Mesothelial cell of epicardium (in vitro differentiated cells): ENCODE measurements around the gene KRTAP10-8. TPM values are rescaled to one million over a fixed set of nuclear protein-coding genes. Genes with fewer than 3 reads are reported as not detected.

Experiments used
- DNase-seq, 2 experiments: peaks; one replicate each; pipeline ENCODE4 v3.0.0; 2021; ENCODE audit warnings: low spot score in 2 of 2; ENCODE audit not compliant: unreplicated experiment in 2 of 2
- H3K27ac Mint-ChIP-seq: 2 replicates; pipeline ENCODE4 v1.8.0; 2021; ENCODE audit warnings: mixed read lengths
- H3K27me3 Mint-ChIP-seq: 2 replicates; pipeline ENCODE4 v1.8.0; 2021; ENCODE audit warnings: low read depth, mixed read lengths
- H3K36me3 Mint-ChIP-seq: 2 replicates; pipeline ENCODE4 v1.8.0; 2021; ENCODE audit warnings: mixed read lengths
- H3K4me1 Mint-ChIP-seq: 2 replicates; pipeline ENCODE4 v1.8.0; 2021; ENCODE audit warnings: mixed read lengths
- H3K4me3 Mint-ChIP-seq: 2 replicates; pipeline ENCODE4 v1.8.0; 2021; ENCODE audit warnings: mild to moderate bottlenecking, moderate library complexity, mixed read lengths
- H3K9me3 Mint-ChIP-seq: 2 replicates; pipeline ENCODE4 v1.8.0; 2021; ENCODE audit warnings: mixed read lengths
- total RNA-seq: library from RNA; stranded (reverse); gene quantifications from 3 replicates; pipeline ENCODE4 v1.2.1, GENCODE V29; 2021
- TF ChIP-seq, protein P1 (sequence below): fragments of 200-600 bp; sonication (generic); IDR thresholded peaks from one replicate; pipeline ENCODE4 v1.5.0; 2021; ENCODE audit warnings: antibody characterized with exemption; ENCODE audit not compliant: unreplicated experiment

KRTAP10-8 gene
- total RNA-seq, 1 donor from 2014 or later, result not detected

DNA sequence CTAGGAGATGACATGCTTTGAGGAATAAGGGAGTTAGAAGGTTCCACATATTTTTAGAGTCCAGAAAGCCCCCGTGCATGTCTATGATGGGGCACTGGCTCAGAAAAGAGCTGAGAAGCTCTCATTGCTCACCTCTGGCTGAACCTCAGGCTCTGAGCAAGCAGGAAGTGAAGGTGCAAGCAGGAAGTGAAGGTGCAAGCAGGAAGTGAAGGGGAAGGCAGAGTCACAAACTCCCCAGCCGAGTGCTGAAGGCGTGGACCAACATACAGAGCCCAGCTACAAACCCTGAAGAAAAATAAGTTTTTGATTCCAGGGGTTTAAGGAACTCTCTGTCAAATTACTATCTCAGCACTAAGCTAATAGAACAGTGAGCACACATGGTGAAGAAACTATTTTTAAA lies 7.0 kb downstream of the KRTAP10-8 start:
- Mint-ChIP-seq H3K4me1 (no peaks in the 10 kb centered on the region), H3K27ac (no peak overlapping the region), H3K4me3 (no peak overlapping the region), H3K27me3 (no peaks in the 10 kb centered on the region), H3K36me3 (no peaks in the 10 kb centered on the region), H3K9me3 (peaks cover 40% of the 10 kb centered on the region)
- DNase-seq, result no peak
- TF ChIP-seq, protein P1, sequence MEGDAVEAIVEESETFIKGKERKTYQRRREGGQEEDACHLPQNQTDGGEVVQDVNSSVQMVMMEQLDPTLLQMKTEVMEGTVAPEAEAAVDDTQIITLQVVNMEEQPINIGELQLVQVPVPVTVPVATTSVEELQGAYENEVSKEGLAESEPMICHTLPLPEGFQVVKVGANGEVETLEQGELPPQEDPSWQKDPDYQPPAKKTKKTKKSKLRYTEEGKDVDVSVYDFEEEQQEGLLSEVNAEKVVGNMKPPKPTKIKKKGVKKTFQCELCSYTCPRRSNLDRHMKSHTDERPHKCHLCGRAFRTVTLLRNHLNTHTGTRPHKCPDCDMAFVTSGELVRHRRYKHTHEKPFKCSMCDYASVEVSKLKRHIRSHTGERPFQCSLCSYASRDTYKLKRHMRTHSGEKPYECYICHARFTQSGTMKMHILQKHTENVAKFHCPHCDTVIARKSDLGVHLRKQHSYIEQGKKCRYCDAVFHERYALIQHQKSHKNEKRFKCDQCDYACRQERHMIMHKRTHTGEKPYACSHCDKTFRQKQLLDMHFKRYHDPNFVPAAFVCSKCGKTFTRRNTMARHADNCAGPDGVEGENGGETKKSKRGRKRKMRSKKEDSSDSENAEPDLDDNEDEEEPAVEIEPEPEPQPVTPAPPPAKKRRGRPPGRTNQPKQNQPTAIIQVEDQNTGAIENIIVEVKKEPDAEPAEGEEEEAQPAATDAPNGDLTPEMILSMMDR, result no peak

DNA sequence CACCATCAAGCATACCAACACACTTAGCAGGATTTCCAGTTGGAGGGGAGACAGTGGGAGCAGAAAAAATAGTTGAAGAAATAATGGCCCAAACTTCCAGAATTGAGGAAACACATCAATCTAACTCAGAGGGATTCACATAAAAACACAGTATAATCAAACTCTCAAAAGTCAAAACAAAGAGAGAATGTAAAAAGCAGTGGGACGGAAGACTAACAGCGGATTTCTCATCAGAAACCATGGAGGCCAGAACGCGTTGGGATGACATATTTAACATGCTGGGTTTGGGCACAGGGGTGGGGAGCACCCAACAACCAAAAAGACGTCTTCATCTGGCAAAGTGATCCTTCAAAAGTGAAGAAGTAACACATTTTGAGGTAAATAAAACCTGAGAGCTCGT lies 8.0 kb downstream of the KRTAP10-8 start:
- no peak for DNase-seq
- Mint-ChIP-seq H3K9me3 (peaks cover 50% of the 10 kb centered on the region), H3K36me3 (no peaks in the 10 kb centered on the region), H3K4me3 (no peak overlapping the region), H3K4me1 (no peaks in the 10 kb centered on the region), H3K27me3 (no peaks in the 10 kb centered on the region), H3K27ac (no peak overlapping the region)
- TF ChIP-seq, protein P1, result no peak

DNA sequence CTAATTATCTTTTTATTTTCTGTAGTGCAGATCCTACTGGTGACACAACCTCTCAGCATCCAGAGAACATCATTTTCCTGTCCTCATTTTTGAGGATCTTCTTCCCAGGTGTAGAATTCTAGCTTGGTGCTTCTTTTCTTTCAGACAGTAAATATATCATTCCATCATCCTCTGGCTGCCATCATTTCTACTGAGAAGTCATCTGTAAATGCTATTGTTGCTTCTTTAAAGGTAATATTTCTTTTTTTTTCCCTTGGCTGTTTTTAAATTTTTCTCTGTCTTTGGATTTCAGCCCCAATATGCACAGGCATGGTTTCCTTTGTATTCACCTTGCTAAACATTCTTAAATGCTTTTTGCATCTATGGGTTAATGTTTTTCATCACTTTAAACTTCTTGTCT lies 11.7 kb downstream of the KRTAP10-8 start:
- no peak overlapping the region for H3K4me3 Mint-ChIP-seq
- TF ChIP-seq, protein P1, result no peak
- H3K9me3 Mint-ChIP-seq, result peaks cover 52% of the 10 kb centered on the region
- H3K4me1 Mint-ChIP-seq, result no peaks in the 10 kb centered on the region
- no peaks in the 10 kb centered on the region for H3K27me3 Mint-ChIP-seq
- H3K27ac Mint-ChIP-seq, result no peak overlapping the region
- no peaks in the 10 kb centered on the region for H3K36me3 Mint-ChIP-seq
- DNase-seq, result no peak

DNA sequence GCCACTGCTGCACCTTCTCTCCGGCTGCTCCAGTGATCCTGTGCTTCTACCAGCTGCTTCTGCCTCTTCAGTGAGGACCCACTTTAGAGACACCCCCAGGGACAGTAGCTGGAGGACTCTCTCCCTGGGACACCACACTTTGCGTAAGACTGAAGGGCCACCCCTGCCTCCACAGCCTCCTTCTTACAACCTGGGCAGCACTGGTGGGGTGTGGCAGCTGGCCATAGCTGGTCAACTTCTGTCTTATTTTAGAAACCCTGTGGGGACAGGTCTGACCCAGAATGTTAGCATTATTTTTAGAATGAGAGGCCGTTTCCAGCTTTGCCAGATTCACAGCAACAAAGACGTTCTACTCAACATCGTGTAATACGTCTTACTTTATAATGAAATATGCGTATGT lies 13.9 kb downstream of the KRTAP10-8 start:
- DNase-seq, result no peak
- peaks cover 40% of the 10 kb centered on the region for H3K9me3 Mint-ChIP-seq
- H3K4me1 Mint-ChIP-seq, result no peaks in the 10 kb centered on the region
- no peaks in the 10 kb centered on the region for H3K27me3 Mint-ChIP-seq
- H3K36me3 Mint-ChIP-seq, result no peaks in the 10 kb centered on the region
- no peak overlapping the region for H3K27ac Mint-ChIP-seq
- TF ChIP-seq, protein P1, result no peak
- no peak overlapping the region for H3K4me3 Mint-ChIP-seq

DNA sequence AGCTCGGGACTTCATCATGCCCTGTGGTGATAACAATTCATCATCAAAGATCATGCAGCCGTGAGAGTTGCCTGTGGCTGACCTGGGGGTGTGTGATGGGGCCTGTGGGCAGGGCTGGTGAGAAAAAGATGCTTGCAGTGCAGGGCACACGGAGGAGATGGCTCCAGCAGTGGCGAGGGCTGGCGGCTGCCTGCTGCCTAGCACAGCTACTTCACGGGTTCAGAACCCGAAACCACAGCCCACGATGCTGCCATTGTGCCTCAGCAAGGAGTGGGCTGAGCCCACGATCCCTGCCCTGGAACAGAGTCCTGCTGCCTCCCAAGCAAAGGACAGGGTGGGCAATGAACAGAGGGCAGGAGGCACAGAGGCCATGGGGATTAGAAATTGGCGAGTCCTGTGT lies 14.4 kb downstream of the KRTAP10-8 start:
- peaks cover 43% of the 10 kb centered on the region for H3K9me3 Mint-ChIP-seq

More for the DNA sequence above, 14.4 kb downstream of the KRTAP10-8 start:
- no peak for DNase-seq
- no peaks in the 10 kb centered on the region for H3K4me1 Mint-ChIP-seq
- no peaks in the 10 kb centered on the region for H3K36me3 Mint-ChIP-seq
- TF ChIP-seq, protein P1, result no peak
- H3K27me3 Mint-ChIP-seq, result no peaks in the 10 kb centered on the region
- no peak overlapping the region for H3K4me3 Mint-ChIP-seq
- no peak overlapping the region for H3K27ac Mint-ChIP-seq
